Esophagus muscularis mucosa (tissue), 4 donors: Measurements from ENCODE around the gene GSE1. TPM values are rescaled to one million over a fixed set of nuclear protein-coding genes. Genes with fewer than 3 reads are reported as not detected.

Experiments used
- DNase-seq: peaks from one replicate; pipeline ENCODE4 v3.0.0-alpha.2; 2017; ENCODE audit errors: extremely low spot score
- H3K27ac ChIP-seq, 4 donors: fragments of 200-600 bp; sonication (generic); replicated peaks in 1 of 4; 1 replicate in 3 of 4; 2 replicates in 1 of 4; pipeline ENCODE4 v1.5.1; 2016 to 2019; ENCODE audit warnings: mild to moderate bottlenecking in 1 of 4
- H3K27me3 ChIP-seq, 4 donors: fragments of 200-600 bp; sonication (generic); one replicate each; pipeline versions ENCODE4 v1.5.1 to v1.6.0; 2016 to 2019
- H3K36me3 ChIP-seq, 4 donors: fragments of 200-600 bp; sonication (generic); one replicate each; pipeline ENCODE4 v1.5.1; 2016 to 2019
- H3K4me1 ChIP-seq, 4 donors: fragments of 200-600 bp; sonication (generic); one replicate each; pipeline ENCODE4 v1.5.1; 2016 to 2019
- H3K4me3 ChIP-seq, 4 donors: fragments of 200-600 bp; sonication (generic); 1 replicate in 2 of 4; 2 replicates in 2 of 4; pipeline ENCODE4 v1.5.1; 2016 to 2019; ENCODE audit warnings: mild to moderate bottlenecking in 4 of 4, moderate library complexity in 1 of 4
- H3K9me3 ChIP-seq, 4 donors: fragments of 200-600 bp; sonication (generic); 1 replicate in 3 of 4; 2 replicates in 1 of 4; pipeline ENCODE4 v1.5.1; 2016 to 2019
- EP300 ChIP-seq: sonication (generic); formaldehyde crosslinking; IDR thresholded peaks from one replicate; pipeline ENCODE4 v1.6.1; 2017; ENCODE audit warnings: antibody characterized with exemption
- POLR2A ChIP-seq: fragments of 450-650 bp; IDR thresholded peaks from one replicate; pipeline ENCODE4 v1.6.1; 2017; ENCODE audit warnings: antibody characterized with exemption, moderate library complexity, mild to moderate bottlenecking, low read depth
- POLR2AphosphoS5 ChIP-seq, 2 donors: sonication (generic); formaldehyde crosslinking; IDR thresholded peaks; one replicate each; pipeline ENCODE4 v1.6.1; 2017; ENCODE audit warnings: antibody characterized with exemption in 2 of 2
- WGBS: methylation state at CpG from one replicate; pipeline ENCODE4 v1.1.5; 2018; 5-methylcytosine and 5-hydroxymethylcytosine counted together
- intact Hi-C: fragments of 100-400 bp; cut with DNase I; formaldehyde crosslinking; loops from one replicate; pipeline ENCODE4 v1.15.1; 2023
- total RNA-seq, 4 donors: library from RNA; depleted of rRNA; stranded (reverse); fragments of >200 nt; gene quantifications; one replicate each; pipeline versions ENCODE4 v1.1.0 to v1.2.1, GENCODE V29; 2016
- TF ChIP-seq, protein P1 (sequence below), 3 experiments: fragments of 200-600 bp in 2 of 3; fragments of 450-650 bp in 1 of 3; sonication (generic) in 2 of 3; IDR thresholded peaks; one replicate each; pipeline ENCODE4 v1.5.1; 2017 to 2019; ENCODE audit warnings: antibody characterized with exemption in 3 of 3, mild to moderate bottlenecking in 2 of 3, moderate library complexity in 1 of 3

GSE1 gene
- total RNA-seq, 4 donors from 2014 or later: 45.4 to 79.4 (median 49.5) TPM

DNA sequence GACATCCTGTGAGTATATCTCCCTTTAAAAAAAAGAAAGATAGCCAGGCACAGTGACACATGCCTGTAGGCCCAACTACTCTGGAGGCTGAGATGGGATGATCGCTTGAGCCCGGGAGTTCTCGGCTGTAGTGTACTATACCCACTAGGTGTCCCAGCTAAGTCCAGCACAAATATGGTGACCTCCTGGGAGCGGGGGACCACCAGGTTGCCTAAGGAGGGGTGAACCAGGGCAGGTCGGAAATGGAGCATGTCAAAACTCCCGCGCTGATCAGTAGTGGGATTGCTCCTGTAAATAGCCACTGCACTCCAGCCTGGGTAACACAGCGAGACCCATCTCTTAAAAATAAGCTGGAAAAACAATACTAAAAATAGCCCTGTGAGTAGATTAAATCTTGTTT is 46.2 kb downstream of the GSE1 start:
- TF ChIP-seq POLR2AphosphoS5 (IDR thresholded peaks at IDR 0.05) (no peak), POLR2A (no peak)
- no peak for DNase-seq
- Histone ChIP-seq H3K27ac (peak overlapping the region; percentile 9 to 37 (median 22)), H3K36me3 (peaks cover 51 to 95% (median 87%) of the 10 kb centered on the region in 4 donors), H3K4me1 (peaks cover 14 to 19% (median 14%) of the 10 kb centered on the region in 4 donors), H3K27me3 (no peaks in the 10 kb centered on the region), H3K4me3 (no peak overlapping the region), H3K9me3 (no peaks in the 10 kb centered on the region)
- 81% methylated on average over 5 of the region's 8 CpGs for WGBS
- intact Hi-C loops: loop anchor here (1.0 kb wide), 1 partner anchor 58 kb away; no protein-coding TSS in a partner anchor

DNA sequence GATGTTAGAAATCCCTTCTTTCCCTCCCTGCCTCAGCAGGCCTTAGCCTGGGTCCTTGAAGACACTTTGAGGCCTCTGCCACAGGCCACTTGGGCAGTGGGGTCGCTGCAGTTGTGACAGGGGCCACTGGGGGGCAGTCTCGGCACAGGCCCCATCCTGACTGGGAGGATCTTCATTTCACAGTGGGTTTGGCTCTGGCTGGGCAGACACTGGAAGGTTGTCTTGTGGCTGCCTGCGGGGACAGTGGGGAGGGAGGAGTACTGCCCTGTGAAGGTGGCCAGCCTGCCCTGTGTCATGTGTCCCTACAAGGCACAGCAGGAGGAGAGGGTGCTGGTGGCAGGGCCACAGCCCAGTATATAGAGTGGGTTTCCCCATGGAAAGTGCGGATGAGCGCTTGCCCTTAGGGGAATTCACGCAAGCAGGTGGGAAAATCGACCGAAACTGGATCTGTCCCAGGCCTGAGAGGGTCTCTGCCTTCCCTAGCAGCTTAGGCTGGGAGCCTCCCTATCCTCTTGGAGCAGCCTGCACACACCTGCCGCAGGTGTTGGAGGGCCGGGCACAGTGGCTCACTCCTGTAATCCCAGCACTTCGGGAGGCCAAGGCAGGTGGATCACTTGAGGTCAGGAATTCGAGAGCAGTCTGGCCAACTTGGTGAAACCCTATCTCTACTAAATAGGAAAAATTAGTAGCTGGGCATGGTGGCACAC is 46.8 kb downstream of the GSE1 start:
- Histone ChIP-seq H3K9me3 (no peaks in the 10 kb centered on the region), H3K27me3 (no peaks in the 10 kb centered on the region), H3K4me1 (peaks cover 13 to 14% (median 14%) of the 10 kb centered on the region in 4 donors), H3K27ac (peak overlapping the region; percentile 9 to 50 (median 32)), H3K4me3 (no peak overlapping the region), H3K36me3 (peaks cover 57 to 95% (median 87%) of the 10 kb centered on the region in 4 donors)
- intact Hi-C loops: loop anchor here (1.0 kb wide), 1 partner anchor 57 kb away; no protein-coding TSS in a partner anchor
- 81% methylated on average over 12 of the region's 12 CpGs for WGBS
- DNase-seq: no peak
- TF ChIP-seq, protein P1, sequence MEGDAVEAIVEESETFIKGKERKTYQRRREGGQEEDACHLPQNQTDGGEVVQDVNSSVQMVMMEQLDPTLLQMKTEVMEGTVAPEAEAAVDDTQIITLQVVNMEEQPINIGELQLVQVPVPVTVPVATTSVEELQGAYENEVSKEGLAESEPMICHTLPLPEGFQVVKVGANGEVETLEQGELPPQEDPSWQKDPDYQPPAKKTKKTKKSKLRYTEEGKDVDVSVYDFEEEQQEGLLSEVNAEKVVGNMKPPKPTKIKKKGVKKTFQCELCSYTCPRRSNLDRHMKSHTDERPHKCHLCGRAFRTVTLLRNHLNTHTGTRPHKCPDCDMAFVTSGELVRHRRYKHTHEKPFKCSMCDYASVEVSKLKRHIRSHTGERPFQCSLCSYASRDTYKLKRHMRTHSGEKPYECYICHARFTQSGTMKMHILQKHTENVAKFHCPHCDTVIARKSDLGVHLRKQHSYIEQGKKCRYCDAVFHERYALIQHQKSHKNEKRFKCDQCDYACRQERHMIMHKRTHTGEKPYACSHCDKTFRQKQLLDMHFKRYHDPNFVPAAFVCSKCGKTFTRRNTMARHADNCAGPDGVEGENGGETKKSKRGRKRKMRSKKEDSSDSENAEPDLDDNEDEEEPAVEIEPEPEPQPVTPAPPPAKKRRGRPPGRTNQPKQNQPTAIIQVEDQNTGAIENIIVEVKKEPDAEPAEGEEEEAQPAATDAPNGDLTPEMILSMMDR (IDR thresholded peaks at IDR 0.05): peak; percentile 82 to 92 (median 83)
- no peak for TF ChIP-seq POLR2A

DNA sequence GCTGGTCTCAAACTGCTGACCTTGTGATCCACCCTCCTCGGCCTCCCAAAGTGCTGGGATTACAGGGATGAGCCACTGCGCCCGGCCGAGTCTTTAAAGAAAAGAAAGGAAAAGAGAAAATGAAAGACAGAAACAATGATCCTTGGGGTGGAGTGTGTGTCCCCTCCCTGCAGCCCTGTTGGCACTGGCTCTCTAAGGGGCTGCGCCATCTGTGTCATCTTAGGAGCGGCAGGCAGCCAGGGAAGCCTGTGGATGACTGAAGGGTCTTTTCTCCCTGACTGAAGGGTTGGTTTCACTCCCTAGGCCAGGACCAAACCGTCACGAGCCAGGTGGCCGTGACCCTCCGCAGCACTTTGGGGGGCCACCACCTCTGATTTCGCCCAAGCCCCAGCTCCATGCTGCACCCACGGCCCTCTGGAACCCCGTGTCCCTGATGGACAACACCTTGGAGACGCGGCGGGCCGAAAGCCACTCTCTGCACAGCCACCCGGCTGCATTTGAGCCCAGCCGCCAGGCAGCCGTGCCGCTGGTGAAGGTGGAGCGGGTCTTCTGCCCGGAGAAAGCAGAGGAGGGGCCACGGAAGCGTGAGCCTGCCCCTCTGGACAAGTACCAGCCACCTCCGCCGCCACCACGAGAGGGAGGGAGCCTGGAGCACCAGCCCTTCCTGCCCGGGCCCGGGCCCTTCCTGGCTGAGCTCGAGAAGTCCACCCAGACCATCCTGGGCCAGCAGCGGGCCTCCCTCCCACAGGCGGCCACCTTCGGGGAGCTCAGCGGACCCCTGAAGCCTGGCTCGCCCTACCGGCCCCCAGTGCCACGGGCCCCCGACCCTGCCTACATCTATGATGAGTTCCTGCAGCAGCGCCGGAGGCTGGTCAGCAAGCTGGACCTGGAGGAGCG is 48.0 kb downstream of the GSE1 start:
- DNase-seq: no peak
- WGBS: 92% methylated on average over 17 of the region's 42 CpGs

DNA sequence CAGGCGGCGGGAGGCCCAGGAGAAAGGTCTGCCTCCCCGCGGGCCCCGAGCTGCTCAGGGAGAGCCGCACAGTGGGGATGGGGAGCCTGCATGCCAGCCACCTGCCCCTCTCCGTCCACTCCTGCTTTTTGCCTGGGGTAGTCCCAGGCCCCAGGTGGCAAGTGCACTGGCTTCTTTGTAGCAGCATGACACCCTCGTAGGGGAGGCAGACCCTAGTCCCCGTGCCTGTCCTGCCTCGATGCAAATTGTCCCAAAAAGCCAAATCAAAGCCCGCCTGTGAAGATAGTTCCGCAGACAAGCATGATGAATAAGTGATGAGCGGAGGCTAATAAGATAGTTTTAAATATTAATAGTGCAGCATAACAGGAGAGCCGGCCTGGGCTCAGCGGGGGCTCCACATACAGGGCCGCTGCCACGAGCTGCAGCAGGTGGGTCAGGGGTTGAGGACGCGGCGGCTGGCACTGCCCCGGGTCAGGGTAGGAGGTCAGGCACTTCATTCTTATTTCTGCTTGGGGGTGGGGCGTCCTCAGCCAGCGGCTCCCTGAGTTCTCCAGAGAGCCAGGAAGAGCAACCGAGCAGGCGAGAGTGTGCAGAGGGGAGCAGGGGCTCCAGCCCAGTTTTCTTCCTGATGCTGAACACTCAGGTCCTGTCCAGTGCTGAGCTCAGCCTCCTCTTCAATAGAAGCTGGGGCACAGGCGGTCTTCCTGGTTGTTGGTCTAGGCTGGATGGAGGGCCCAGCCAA is 48.8 kb downstream of the GSE1 start:
- TF ChIP-seq EP300: no peak
- no peak for TF ChIP-seq POLR2A
- TF ChIP-seq, protein P1 (IDR thresholded peaks at IDR 0.05): no peak
- TF ChIP-seq POLR2AphosphoS5 (IDR thresholded peaks at IDR 0.05): no peak
- Histone ChIP-seq H3K36me3 (peaks cover 62 to 95% (median 87%) of the 10 kb centered on the region in 4 donors), H3K27me3 (no peaks in the 10 kb centered on the region), H3K4me1 (peaks cover 13 to 14% (median 14%) of the 10 kb centered on the region in 4 donors), H3K27ac (no peak overlapping the region), H3K9me3 (no peaks in the 10 kb centered on the region), H3K4me3 (no peak overlapping the region)
- intact Hi-C loops: no loop called here
- DNase-seq: no peak
- WGBS: 92% methylated on average over 19 of the region's 26 CpGs

More for the DNA sequence above, 48.0 kb downstream of the GSE1 start:
- Histone ChIP-seq H3K4me3 (no peak overlapping the region), H3K27me3 (no peaks in the 10 kb centered on the region), H3K36me3 (peaks cover 62 to 95% (median 87%) of the 10 kb centered on the region in 4 donors), H3K27ac (no peak overlapping the region), H3K9me3 (no peaks in the 10 kb centered on the region), H3K4me1 (peaks cover 13 to 14% (median 14%) of the 10 kb centered on the region in 4 donors)
- intact Hi-C loops: no loop called here
- TF ChIP-seq EP300: no peak
- no peak for TF ChIP-seq POLR2AphosphoS5 (IDR thresholded peaks at IDR 0.05)
- TF ChIP-seq POLR2A: no peak
- TF ChIP-seq, protein P1 (IDR thresholded peaks at IDR 0.05): no peak

DNA sequence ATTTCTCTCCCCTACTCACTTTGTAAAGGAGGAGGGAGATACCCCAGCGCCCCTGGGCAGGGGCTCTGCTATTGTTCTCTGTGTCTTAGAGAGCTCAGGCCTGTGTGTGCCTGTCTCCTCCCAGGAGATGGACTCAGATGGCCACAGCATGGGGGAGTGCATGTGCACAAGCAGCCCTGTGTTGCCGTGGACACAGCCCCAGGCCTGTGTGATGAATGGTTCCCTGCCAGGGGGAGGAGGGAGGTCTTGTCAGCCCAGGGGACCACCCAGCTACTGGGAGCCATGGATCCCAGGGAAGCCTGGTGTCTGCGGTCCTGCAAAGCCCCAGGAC is 49.3 kb downstream of the GSE1 start:
- TF ChIP-seq POLR2AphosphoS5 (IDR thresholded peaks at IDR 0.05) (no peak), EP300 (no peak), POLR2A (no peak)
- TF ChIP-seq, protein P1 (IDR thresholded peaks at IDR 0.05): no peak
- Histone ChIP-seq H3K36me3 (peaks cover 60 to 95% (median 87%) of the 10 kb centered on the region in 4 donors), H3K27ac (no peak overlapping the region), H3K9me3 (no peaks in the 10 kb centered on the region), H3K27me3 (no peaks in the 10 kb centered on the region), H3K4me3 (no peak overlapping the region), H3K4me1 (peaks cover 13 to 14% (median 14%) of the 10 kb centered on the region in 4 donors)
- intact Hi-C loops: no loop called here
- no peak for DNase-seq
- 88% methylated on average over 1 of the region's 3 CpGs for WGBS
